GM20000 (cell line): Measurements from ENCODE around the gene CENPU.
"Not testable (repeated sequence)": the region's sequence is repeated elsewhere in the genome, so short reads cannot be mapped to it uniquely, and the experiment has no call there.

Experiments used
- DNase-seq: peaks from one replicate; pipeline ENCODE4 v3.0.0; 2012; ENCODE audit warnings: low spot score
- TF ChIP-seq, protein P1 (sequence below): IDR thresholded peaks from 2 replicates; pipeline ENCODE4 v1.5.1; 2012; ENCODE audit warnings: mild to moderate bottlenecking, control low read depth; ENCODE audit errors: extremely low read depth, missing control alignments

Gene CENPU

DNA sequence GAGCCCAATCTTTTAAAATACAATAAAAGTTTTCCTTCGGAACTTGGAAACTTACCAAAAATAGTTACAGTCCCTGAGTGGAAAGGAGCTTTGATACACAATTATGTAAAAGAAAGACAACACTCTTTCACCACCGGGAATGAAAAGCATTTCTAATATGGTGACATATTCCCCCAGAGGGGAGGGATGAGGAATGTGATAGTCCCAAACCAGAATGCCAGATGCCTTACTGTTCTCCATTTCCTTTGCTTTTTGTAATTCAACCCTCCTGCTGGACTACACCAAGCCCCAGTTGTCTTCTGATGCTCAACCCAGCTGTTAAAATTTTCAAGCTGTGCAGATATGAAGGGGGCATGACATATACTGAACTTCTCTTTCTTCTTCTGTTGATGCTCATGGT is 80.2 kb downstream of the CENPU start:
- TF ChIP-seq, protein P1, sequence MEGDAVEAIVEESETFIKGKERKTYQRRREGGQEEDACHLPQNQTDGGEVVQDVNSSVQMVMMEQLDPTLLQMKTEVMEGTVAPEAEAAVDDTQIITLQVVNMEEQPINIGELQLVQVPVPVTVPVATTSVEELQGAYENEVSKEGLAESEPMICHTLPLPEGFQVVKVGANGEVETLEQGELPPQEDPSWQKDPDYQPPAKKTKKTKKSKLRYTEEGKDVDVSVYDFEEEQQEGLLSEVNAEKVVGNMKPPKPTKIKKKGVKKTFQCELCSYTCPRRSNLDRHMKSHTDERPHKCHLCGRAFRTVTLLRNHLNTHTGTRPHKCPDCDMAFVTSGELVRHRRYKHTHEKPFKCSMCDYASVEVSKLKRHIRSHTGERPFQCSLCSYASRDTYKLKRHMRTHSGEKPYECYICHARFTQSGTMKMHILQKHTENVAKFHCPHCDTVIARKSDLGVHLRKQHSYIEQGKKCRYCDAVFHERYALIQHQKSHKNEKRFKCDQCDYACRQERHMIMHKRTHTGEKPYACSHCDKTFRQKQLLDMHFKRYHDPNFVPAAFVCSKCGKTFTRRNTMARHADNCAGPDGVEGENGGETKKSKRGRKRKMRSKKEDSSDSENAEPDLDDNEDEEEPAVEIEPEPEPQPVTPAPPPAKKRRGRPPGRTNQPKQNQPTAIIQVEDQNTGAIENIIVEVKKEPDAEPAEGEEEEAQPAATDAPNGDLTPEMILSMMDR = no peak
- DNase-seq = no peak

- not testable (repeated sequence) for DNase-seq
These were observed 81.2 kb downstream of the CENPU start for GRCh38 chr4:184652681-184653080.

DNA sequence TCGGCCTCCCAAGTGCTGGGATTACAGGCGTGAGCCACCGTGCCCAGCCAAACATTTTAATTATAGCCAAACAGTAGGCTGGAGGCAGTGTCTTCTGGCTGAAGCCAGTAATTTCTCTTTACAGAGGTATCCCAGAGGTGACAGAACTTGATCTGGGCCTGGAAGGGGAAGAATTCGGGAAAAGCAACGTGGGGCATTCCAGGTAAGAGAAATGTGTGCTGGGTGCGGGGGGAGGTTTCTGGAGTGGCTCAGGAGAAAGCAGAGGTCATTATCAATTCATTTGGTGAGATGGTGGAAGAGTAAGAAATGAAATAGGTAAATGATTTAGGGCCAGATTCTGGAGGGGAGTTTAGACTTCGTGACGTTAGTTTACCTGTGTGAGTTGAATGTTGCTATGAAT is 82.0 kb downstream of the CENPU start:
- no peak for DNase-seq
- TF ChIP-seq, protein P1 = no peak

DNA sequence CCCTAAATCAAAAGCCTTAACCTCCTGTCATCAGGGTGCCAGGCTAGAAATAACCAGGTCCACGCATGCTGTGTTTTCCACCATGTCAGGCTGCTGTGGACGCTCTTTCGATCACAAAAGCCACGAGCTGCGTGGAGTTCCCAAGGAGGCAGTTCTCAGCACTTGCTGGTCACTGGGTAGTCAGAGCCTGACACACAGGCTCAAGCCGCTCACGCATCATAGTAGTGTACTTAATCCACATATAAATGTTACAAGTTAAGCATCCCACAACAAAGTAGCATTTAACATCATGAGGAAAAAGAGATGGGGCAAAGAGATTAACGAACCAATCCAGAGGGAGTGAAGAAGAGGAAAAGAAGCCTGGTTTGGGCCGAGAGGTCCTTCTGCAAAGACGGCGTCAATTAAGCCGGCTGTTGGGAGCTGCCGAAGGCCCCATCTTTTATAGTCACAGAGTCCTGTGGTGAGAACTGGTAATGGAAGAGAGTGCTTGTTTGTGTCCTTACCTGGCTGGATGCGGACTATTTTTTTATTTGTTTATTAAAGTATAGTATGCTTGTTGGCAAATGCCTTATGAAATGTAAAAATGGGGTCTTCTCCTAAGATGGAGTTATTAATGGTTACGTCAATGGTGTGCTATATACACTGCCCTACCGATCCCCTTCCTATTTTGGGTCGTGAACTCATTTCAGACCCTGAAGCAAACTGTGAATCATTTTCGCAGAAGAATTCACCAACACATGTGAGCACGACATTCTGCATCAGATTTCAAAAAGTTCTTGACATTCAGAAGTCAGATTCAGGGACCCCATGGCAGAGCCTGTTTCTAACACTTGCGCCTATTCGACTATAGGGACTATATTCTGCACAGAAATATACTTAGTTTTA is 83.7 kb downstream of the CENPU start:
- no peak for DNase-seq
- TF ChIP-seq, protein P1 = no peak

DNA sequence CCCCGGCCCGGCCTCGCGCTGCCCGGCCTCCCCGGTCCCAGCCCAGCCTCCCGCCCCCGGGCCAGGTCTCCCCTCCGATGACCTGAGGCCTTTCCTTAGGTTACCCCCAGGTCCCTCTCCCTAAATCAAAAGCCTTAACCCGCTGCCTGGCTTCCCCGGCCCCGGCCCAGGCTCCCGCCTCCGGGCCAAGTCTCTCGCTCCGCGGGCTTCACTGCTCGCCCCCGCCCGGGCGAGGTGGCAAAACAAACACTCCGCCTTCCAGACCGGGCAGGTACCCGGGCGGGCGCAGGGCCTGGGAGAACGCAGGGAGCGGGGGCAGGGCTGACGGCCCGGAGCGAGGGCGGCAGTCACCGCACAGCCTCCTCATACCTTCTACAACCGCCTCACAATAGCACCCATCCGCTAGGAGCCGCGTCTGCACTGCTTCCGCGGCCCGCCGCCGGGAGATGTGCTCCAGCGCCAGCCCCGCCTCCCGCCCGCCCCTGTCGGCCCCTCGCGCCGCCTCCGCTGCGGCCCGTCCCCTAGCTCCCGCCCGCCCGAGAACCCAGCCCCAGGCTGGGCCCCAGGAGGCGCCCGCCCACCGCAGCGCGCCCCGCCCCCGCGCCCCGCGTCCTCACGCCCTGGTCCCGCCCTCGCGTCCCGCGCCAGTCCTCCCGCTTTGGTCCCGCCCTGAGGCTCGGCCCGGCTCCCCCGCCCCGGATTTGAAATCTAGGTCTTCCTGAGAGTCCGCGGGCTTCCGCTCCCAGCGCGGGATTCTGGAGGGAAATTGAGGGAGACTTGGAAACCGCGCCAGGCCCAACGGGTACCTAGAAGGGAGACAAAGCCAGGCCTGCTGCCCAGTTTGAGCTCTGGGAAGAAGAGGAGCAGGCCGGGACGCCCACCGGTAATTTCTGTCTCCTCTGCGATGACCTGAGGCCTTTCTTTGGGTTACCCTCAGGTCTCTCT is 84.6 kb downstream of the CENPU start, which contains the start of the genes CASP3 and PRIMPOL:
CASP3 (minus strand) TSS at position 422 of the 945 bp plus-strand sequence. CDS start 10,994 bp downstream, outside the sequence.
PRIMPOL (plus strand) TSS at position 713 of the 945 bp plus-strand sequence. CDS start 7,403 bp downstream, outside the sequence.
- TF ChIP-seq, protein P1 = no peak
- DNase-seq = peak; percentile 95

DNA sequence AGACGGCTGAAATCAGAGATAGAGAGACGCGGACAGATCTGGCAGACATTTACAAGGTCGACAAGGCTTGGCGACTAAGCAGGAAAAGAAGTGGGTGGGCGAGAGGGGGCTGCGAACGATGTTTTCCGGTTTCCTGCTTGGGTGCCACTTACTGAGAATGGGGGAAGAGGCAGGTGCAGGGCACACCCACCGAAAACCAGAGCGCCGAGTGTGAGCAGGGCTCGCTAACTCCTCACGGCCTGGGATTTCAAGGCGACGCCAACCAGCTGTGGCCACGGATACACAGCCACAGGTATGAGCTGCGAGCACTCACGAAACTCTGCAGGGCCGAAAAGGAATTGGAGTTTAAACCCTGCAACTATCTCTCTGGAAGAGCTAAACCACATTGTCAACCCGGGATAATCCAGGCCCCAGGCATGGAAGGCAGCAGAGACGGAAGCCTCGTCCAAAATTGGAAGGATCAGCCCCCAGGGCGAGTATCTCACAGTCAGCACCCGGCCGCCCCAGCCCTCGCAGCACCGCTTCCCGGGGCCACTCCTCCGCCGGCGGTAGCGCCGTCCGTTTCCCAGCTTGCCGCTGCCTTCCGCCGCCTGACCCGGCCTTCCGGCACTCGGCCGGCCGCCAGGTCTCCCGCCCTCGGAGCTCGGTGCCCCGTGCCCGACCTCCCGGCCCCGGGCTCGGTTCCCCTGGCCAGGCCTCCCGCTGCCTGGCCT is 85.4 kb downstream of the CENPU start:
- TF ChIP-seq, protein P1 = no peak
- peak; percentile 45 for DNase-seq

DNA sequence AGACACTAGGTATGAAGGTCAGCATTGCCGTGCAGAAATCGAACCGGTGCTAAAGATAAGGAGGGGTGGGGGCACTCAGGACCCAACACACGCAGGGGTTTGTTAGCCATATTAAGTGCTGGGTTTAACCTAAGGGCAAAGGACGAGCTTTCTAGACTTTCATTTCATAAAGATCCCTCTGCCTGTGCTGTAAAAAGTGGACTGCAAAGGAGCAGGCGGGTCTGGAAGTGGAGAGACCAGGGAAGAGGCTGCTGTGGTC is 85.9 kb downstream of the CENPU start:
- DNase-seq = no peak
- TF ChIP-seq, protein P1 = no peak
